Frontal cortex (tissue), 4 donors: Measurements from ENCODE around the gene HSD17B13. TPM values are rescaled to one million over a fixed set of nuclear protein-coding genes. Genes with fewer than 3 reads are reported as not detected.
"Not testable (repeated sequence)": the region's sequence is repeated elsewhere in the genome, so short reads cannot be mapped to it uniquely, and the experiment has no call there.

Experiments
- DNase-seq, 2 donors: peaks; one replicate each; pipeline ENCODE4 v3.0.0; 2012; ENCODE audit warnings: low spot score in 2 of 2
- FAIRE-seq: peaks from 2 replicates; lab custom pipeline; 2012; peaks lifted over from hg19 to GRCh38; lab: Jason Lieb, UNC
- total RNA-seq: library from RNA; depleted of rRNA; stranded (reverse); fragments of >200 nt; gene quantifications from one replicate; pipeline ENCODE4 v1.2.3, GENCODE V29; 2014
- donor health status: control.
- donor health status: control.
- donor health status: control.

HSD17B13 gene
- total RNA-seq, 1 donor from 2014 or later: 0.41 TPM

DNA sequence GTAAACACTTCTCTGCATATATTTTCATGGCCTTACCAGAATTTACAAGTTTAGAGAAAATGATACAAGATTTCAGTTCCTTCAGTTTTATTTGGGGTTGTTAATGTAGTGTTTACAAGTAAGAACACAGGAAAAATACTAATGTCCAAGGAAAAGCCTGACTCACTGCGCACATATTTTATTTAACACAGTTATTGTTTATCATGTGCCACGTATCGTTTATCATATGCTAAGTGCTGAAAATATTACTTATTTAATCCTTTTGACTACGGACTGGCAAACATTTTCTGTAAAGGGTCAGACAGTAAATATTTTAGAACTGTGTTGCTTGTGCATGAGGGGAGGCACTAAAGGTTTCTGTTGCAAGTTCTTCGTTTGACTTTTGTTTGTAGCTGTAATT lies 794 bp downstream of the HSD17B13 start:
- DNase-seq (no peak), FAIRE-seq (no peak)

DNA sequence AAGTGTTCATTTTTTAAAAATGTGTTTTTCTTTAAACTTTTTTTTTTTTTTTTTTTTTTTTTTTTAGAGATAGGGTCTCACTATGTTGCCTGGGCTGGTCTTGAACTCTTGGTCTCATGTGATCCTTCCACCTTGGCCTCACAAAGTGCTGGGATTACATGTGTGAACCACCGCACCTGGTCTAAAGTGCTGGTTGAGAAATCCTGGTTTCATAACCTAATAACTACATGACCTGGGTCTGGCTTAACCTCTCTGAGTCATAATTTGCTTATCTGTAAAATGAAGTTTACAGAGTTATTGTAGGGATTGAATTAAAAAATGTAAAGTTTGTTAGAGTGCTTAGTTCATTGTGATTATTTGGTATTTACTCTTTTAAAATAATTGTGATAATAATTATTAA lies 5.2 kb downstream of the HSD17B13 start:
- FAIRE-seq (peak; percentile 64), DNase-seq (no peak)

DNA sequence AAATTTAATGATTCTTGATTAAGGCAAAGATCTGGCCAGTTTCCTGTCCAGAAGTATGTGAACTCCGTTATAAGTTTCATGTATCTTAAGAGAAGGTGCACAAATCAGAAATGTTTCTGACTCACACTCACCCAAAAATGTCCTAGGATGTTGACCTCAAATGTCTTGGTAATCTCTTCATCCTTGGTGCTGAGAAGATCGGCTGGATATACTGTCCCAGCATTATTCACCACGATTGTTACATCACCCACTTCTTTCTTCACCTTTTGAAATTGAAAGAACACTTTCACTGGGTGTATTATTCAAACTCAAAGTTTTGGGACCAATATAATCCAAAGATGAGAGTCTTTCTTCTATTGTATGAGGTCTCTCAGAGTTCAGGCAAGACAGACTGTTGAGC lies 5.7 kb downstream of the HSD17B13 start:
- FAIRE-seq: no peak
- no peak for DNase-seq

DNA sequence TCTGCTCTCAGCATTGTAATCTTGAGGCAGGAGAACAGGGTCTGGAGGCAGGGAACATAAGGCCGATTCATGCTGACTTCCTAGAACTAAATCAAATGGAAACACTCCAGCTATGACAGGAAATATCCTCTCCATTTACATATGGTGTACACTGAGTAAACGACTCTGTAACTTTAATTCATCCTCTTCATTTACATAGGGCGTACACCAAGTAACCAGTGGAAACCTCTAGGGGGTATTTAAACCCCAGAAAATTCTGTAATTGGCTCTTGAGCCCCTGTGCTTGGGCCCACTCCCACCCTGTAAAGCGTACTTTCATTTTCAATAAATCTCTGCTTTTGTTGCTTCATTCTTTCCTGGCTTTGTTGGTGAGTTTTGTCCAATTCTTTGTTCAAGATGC lies 7.7 kb downstream of the HSD17B13 start:
- DNase-seq, FAIRE-seq: not testable (repeated sequence)

DNA sequence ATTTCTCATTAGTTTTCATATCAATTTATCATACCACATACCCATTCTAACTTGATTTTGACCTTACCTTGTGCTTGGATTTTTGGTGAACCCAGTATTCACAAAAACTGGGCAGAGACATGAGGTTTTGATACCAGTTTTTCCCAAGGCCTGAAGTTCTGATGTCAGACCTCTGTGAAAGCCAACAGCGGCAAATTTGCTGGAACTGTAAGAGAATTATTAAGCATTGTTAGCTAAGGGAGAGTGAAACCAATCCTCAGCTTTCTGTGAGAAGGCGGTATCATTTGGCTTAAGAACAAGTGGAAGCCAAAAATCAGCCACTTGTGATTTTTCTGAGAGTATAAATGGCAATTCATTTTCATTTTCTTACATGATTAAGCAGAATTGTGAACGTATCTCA lies 8.9 kb downstream of the HSD17B13 start:
- DNase-seq: no peak
- no peak for FAIRE-seq

DNA sequence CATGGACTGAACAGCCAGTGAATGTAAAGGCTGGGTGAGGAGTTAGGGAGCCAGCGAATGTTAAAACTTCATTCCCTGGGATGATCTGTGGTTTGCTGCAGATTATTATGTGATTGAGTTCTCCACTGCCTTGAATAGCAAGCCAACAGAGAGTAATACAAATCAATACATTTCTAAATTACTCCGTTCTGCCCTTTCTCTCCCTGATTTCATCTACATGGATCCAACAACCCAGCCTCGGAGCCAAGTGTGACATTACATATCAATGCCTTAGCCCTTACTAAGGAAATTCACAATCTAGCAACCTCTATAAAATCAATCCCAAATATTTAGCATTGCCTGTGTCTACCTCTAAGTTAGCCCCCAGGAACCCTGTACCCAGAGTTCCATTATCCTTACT lies 11.0 kb downstream of the HSD17B13 start:
- DNase-seq (no peak), FAIRE-seq (no peak)

DNA sequence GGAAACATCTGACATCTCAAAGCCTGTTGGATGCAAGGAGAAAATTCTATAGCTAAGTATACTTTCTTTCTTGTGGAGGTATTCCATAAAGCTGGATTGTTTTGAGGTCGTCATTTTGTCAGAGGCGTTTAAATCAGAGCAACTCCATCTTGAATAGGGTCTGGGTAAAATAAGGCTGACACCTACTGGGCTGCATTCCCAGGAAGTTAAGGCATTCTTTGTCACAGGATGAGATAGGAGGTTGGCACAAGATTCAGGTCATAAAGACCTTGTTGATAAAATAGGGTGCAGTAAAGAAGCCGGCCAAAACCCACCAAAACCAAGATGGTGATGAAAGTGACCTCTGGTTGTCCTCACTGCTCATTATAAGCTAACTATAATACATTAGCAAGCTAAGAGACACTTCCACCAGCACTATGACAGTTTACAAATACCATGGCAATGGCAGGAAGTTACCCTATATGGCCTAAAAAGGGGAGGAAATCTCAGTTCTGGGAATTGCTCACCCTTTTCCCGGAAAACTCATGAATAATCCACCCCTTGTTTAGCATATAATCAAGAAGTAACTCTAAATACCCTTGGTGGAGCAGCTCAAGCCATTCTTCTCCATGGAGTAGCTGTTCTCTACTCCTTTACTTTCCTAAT lies 11.9 kb downstream of the HSD17B13 start:
- FAIRE-seq (no peak), DNase-seq (no peak)

DNA sequence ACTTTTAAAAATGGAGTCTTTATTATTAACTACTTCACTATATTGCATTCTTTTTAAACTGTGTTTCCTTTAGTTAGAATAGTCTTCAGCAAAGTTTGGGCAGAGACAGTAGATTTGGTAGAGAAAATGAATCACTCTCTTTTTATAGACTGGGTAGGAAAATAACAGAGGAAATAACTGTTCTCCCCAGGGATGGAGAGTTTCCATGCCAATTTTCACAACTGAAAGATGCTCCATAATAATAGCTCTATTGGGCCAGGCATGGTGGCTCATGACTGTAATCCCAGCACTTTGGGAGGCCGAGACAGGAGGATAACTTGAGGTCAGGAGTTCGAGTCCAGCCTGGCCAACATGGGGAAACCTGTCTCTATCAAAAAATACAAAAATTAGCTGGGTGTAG lies 13.1 kb downstream of the HSD17B13 start:
- FAIRE-seq: no peak
- peak in 1 of 2 donors; percentile 10 for DNase-seq

DNA sequence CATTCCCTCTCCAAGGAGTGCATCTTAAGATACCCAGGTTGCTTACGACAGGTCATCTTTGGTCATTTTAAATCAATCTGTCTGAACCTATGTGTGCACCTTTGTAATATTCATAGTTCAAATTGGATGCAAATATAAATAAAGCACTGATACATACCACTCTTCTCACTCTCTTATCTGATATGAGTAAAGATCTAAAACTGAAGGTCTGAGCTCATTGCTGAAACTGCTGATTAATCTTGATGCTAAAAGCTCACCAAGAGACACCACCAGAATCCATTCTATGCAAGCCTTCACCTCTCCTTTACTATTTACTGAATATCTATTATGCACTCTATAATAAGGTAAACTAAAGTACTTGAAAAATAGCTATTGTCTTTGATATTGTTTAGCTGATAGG lies 16.6 kb downstream of the HSD17B13 start:
- no peak for FAIRE-seq
- DNase-seq: no peak

DNA sequence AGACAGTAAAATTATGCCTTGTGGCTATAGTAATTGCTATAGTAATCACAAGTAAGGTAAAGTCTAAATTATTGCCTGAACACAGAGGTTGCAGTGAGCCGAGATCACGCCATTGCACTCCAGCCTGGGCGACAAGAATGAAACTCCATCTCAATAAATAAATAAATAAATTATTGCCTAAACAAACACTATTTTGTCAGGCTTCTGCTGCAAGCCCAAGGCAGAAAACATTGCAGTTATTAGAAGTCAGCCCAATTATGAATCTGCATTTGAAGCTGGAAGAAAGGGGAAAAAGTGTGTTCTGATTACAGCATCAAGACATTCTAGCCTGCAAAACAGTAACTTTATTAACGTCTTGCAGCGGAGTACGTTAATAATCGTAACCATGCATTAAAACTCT lies 17.1 kb downstream of the HSD17B13 start:
- no peak for DNase-seq
- no peak for FAIRE-seq

DNA sequence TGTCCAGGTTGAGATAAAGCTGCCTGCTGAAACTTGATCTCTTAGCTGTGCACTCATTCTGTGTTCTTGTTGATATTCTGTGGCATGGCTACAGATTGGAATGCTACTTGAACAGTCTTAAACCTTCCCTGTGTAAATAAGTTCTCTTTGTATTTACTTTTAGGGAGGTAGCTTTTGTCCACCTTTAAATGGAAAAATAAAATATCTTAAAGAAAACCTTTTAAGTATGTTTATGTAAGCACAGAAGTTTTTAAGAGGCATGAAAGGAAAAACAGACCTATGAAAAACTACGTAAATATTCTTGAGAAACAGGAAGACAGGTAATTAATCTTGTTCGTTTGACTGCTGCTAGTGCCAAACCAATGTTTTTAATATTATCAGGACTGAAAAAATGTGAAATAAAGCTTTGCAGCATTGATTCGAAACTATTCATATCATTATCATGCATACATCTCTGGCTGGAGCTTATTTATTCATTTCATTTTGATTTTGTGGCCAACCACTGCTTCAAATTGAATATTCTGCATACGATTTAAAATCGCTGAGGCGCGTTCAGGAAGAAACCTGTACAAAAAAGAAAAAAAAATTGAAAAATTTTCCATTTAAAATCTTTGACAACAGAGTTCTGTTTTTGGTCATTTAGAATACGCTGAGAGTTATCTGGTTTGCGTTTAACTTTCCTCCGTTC lies 17.8 kb downstream of the HSD17B13 start:
- DNase-seq (no peak), FAIRE-seq (no peak)

DNA sequence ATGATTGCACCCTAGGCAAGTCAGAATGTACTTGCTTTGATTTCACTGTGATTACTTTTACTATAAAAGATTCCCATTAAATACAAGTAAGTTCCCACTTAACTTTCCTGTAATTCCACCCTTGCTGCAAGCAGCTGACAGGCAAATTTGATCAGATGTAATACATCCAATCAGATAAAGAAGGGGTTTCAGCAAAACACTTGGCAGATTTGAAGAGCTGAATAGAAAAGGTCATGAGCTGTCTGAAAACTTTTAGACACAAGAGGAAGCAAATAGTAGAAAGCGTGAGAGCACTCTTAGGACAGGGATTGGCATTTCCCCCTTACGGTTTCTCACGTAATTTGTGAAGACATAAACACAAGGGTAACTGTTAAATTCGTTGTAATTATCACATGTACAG lies 22.8 kb downstream of the HSD17B13 start:
- FAIRE-seq (no peak), DNase-seq (no peak)

DNA sequence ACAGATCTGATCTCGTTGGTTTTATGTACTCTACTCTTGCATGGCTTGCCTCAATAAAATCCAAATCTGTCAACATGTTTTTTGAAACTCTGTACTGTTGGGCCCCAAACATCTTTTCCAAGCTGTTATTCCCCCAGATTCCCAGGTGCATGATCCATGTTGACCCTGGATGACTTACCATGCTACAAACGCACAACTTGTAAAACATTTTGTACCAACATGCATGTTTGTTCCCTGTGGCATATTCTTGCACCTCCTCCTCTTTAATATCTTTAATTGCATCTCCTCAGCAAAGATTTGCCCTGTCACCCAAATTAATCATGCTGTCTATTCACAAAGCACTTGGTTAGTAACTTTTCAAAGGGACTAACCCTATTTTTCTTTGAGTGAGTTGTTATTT lies 24.3 kb downstream of the HSD17B13 start:
- DNase-seq (no peak), FAIRE-seq (no peak)

DNA sequence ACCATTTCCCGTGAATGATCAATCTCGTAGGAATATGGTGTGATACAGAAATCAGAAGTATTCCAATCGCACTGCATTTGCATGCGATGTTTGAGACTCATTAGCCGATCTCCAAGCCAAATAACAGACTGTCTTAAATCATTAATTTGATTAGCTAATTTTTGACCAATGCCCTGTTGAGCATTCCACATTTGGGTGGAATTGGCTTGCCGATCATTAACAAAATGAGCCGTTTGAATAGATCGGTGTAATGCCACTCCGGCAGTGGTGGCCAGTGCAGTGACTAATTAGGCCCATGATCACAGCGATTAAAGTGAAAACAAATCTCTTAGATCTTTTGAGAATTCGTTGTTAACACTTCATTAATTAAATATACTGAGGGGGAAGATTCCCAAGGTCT lies 27.8 kb downstream of the HSD17B13 start:
- not testable (repeated sequence) for FAIRE-seq, DNase-seq

DNA sequence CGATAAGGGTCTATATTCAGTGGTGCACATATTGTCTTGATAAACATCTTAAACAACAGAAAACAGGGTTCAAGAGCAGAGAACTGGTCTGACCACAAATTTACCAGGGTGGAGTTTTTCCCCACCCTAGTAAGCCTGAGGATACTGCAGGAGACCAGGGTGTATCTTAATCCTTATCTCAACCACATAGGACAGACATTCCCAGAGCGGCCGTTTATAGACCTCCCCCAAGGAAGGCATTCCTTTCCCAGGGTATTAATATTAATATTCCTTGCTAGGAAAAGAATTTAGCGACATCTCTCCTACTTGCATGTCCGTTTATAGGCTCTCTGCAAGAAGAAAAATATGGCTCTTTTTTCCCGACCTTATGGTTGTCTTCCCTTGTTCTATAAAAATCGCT lies 28.8 kb downstream of the HSD17B13 start:
- not testable (repeated sequence) for DNase-seq, FAIRE-seq

DNA sequence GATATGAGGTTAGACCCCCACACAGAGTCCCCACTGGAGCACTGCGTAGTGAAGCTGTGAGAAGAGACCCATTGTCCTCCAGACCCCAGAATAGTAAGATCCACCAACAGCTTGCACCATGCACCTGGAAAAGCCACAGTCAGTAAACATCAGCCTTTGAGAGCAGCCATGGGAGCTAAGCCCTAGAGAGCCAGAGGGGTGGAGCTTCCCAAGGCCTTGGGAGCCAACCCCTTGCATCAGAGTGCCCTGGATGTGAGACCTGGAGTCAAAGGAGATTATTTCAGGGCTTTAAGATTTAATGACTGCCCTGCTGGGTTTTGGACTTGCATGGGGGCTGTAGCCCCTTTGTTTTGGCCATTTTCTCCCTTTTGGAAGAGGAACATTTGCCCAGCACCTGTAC lies 35.7 kb downstream of the HSD17B13 start:
- no peak for FAIRE-seq
- no peak for DNase-seq

DNA sequence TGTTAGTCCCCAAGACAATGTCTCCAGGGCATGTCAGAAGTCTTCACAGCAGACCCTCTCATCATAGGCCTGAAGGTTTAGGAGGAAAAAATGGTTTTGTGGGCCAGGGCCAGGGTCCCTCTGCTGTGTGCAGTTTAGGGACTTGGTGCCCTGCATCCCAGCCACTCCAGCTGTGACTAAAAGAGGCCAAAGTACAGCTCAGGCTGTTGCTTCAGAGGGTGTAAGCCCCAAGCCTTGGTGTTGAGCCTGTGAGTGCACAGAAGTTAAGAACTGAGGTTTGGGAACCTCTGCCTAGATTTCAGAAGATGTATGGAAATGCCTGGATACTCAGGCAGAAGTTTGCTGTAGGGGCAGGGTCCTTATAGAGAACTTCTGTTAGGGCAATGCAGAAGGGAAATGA lies 38.4 kb downstream of the HSD17B13 start:
- not testable (repeated sequence) for DNase-seq, FAIRE-seq

DNA sequence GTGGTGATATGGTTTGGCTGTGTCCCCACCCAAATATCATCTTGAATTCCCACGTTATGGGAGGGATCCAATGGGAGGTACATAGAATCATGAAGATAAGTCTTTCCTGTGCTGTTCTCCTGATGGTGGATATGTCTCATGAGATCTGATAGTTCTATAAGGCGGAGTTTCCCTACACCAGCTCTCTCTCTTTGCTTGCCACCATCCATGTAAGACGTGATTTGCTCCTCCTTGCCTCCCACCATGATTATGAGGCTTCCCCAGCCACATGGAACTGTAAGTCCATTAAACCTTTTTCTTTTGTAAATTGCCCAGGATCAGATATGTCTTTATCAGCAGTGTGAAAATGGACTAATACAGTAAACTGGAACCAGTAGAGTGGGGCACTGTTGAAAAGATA lies 39.5 kb downstream of the HSD17B13 start:
- FAIRE-seq (no peak), DNase-seq (no peak)

DNA sequence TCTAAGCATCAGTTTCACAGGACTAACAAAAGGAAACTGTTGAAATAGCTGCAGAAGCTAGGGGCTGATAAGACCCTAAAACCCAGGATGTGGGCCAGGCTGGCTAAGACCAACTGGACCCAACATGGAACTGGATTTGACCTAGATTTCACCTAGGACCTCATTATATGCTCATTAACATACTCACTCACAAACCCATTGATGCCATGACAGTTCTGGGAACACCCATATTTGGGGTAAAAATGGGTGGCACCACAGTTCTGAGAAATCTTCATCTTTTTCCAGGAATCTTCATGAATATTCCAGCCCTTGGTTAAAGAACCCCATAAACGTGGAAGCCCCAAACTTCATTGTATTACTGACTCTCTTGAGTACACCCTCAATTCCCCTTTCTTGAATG lies 41.1 kb downstream of the HSD17B13 start:
- no peak for FAIRE-seq

DNA sequence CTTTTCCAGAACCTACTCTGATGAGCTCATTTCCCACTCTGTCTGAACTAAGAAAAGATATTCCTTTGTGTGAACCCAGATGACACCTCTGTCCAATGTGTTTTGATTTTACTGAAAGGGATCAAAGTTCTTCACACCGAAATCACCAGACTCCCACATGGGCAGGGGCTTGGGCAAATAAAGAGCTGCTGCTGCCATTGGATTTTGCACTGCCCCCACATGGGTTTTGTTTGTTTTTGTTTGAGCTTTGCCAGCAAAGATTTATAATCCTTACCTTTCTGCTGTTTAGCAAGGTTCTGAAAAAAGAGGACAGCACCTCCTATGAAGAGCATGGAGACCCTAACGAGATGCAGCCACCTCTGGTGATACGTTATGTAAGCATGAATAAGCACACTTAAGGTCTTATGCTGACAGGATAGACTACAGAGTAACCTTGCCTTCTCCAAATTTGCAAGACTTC lies 44.3 kb downstream of the HSD17B13 start:
- FAIRE-seq (no peak), DNase-seq (no peak)

More for the DNA sequence above, 41.1 kb downstream of the HSD17B13 start:
- DNase-seq: no peak

DNA sequence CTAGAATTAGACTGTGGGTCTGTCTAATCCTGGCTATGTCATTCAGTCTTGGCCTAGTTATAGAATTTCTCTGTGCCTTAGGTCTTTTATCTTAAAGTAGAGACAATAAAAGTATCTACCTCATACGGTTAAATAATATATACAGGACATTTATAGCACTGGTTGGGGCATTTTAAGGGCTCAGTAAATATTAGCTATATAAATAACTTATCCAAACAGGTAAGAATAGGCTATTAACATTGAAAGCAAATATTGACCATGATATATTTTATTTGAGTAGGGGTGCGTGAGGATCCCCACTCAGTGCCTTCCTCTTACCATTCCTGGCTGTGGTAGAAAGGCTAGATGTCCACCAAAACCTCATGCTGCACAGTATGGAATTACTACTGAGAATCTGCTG lies 47.4 kb downstream of the HSD17B13 start:
- no peak for FAIRE-seq

DNA sequence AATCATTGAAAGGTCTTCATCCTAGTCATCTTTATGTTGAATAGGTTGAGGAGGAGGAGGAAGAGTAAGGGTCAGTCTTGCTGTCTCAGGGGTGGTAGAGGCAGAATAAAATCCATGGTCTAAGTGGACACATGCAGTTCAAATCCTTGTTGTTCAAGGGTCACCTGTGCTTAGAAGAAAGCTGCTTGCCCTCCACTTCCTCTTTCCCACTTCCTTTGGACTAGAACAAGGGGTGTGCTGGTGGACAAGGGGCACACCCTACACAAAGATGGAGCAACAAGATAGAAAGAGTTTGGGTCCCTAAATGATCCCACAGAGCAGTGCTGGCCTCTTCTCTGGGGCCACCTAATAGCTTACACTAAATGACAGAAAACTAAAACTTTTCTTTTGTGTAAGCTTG lies 47.9 kb downstream of the HSD17B13 start:
- DNase-seq (no peak), FAIRE-seq (no peak)

More for the DNA sequence above, 47.4 kb downstream of the HSD17B13 start:
- no peak for DNase-seq
